ENCODE measurements around the gene CHAF1A. TPM values are rescaled to one million over a fixed set of nuclear protein-coding genes. Genes with fewer than 3 reads are reported as not detected.

The CHAF1A gene
- total and polyA plus RNA-seq, 4 donors = 1.0 to 20.8 (median 2.5) TPM

DNA sequence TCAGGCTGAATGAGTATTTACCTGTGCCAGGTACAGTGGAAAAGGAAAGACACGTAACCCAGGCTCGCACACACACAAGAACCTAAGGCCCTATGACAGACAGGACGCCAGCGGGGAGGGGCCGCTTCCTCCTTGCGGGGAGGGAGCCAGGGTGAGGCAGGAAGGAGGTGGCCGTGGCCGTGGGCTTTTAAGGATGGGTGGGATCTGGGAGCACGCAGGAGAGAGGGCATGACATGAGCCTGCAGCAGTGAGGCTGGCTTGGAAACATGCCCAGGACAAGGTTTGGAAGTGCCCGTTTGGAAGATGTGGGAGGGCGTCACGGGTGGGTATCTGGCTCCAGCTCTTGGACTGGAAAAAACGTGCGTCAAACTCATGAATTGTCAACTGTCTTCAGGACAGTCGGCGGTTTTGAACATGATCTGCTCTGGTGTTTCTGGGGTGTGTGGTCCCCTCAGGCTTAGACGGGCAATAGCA lies 22.1 kb upstream of the CHAF1A start (continued):
- no peak for TF ChIP-seq YY1 (IDR thresholded peaks at IDR 0.05)
- TF ChIP-seq JUND (IDR thresholded peaks at IDR 0.05) = no peak
- no peak for TF ChIP-seq RAD21 (IDR thresholded peaks at IDR 0.05)
- no peak for TF ChIP-seq NR2F2 (IDR thresholded peaks at IDR 0.05)
- TF ChIP-seq RXRA (IDR thresholded peaks at IDR 0.05) = no peak
- TF ChIP-seq HNF4A (conservative IDR thresholded peaks at IDR 0.05) = no peak
- no peak for TF ChIP-seq GABPA (IDR thresholded peaks at IDR 0.05 in 1 of 2, conservative IDR thresholded peaks at IDR 0.05 in 1 of 2)

DNA sequence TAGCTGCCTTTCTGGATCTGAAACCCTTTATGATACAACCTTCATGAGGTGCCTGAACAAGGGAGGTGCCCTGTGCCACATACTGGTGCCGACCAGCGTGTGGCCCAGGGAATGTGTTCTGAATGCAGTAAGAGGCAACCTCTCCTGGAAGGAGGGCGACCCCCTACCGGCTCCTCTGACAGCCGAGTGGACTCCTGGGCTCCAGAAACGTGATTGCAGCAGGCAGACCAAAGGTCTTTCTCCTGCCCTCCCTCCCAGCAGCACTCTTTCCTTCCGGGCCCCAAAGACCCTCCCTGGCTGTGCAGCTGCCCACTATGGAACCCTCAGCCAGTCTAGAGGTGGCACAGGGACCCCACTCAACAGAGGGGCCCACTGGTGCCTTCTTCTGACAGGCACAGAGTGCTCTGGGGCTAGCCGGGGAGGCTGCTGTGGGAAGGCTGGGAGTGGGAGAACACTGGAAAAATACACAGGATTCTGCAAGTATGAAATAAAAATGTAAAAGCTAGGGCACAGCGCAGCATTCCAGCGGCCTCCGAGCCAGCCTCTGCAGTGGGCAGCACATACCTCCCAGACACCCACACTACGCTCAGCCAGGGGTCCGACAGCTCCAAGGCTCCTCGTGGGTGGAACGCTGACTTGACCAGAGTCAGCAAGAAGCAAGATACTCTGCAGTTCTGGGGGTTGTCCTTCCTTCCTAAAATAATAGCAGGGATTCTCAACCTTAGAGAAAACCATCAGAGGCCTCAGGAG lies 17.0 kb upstream of the CHAF1A start:
- Histone ChIP-seq H3K27ac (ENCODE audit: low read depth in 1 of 2, low read length in 2 of 2) (peak overlapping the region in 1 of 2 donors; percentile 37), H3K27me3 (ENCODE audit: control insufficient read depth in 4 of 4, insufficient read depth in 4 of 4, low read length in 3 of 4) (no peaks in the 10 kb centered on the region), H3K4me1 (ENCODE audit: control insufficient read depth in 4 of 4, insufficient read depth in 4 of 4, low read length in 3 of 4) (peaks cover 16 to 56% (median 46%) of the 10 kb centered on the region in 4 donors), H3K36me3 (ENCODE audit: control insufficient read depth in 4 of 4, insufficient read depth in 3 of 4, low read depth in 1 of 4, low read length in 3 of 4) (peaks cover 0 to 5% (median 0%) of the 10 kb centered on the region in 4 donors), H3K9ac (ENCODE audit: low read depth in 1 of 2, low read length in 2 of 2) (no peak overlapping the region), H3K4me3 (ENCODE audit: low read depth in 1 of 3, low read length in 3 of 3) (no peak overlapping the region), H3K9me3 (ENCODE audit: control insufficient read depth in 4 of 4, low read length in 3 of 4) (no peaks in the 10 kb centered on the region)
- 66% methylated on average over 15 of the region's 15 CpGs for WGBS
- DNase-seq (ENCODE audit: low spot score) = no peak
- TF ChIP-seq RXRA (IDR thresholded peaks at IDR 0.05) (no peak), JUND (IDR thresholded peaks at IDR 0.05) (no peak), RAD21 (IDR thresholded peaks at IDR 0.05) (no peak), HNF4A (conservative IDR thresholded peaks at IDR 0.05) (peak; percentile 14 to 15), EGR1 (IDR thresholded peaks at IDR 0.05; ENCODE audit: low read depth in 2 of 2) (no peak)
- TF ChIP-seq, protein P1, sequence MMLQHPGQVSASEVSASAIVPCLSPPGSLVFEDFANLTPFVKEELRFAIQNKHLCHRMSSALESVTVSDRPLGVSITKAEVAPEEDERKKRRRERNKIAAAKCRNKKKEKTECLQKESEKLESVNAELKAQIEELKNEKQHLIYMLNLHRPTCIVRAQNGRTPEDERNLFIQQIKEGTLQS (IDR thresholded peaks at IDR 0.05) = no peak
- TF ChIP-seq, protein P2, sequence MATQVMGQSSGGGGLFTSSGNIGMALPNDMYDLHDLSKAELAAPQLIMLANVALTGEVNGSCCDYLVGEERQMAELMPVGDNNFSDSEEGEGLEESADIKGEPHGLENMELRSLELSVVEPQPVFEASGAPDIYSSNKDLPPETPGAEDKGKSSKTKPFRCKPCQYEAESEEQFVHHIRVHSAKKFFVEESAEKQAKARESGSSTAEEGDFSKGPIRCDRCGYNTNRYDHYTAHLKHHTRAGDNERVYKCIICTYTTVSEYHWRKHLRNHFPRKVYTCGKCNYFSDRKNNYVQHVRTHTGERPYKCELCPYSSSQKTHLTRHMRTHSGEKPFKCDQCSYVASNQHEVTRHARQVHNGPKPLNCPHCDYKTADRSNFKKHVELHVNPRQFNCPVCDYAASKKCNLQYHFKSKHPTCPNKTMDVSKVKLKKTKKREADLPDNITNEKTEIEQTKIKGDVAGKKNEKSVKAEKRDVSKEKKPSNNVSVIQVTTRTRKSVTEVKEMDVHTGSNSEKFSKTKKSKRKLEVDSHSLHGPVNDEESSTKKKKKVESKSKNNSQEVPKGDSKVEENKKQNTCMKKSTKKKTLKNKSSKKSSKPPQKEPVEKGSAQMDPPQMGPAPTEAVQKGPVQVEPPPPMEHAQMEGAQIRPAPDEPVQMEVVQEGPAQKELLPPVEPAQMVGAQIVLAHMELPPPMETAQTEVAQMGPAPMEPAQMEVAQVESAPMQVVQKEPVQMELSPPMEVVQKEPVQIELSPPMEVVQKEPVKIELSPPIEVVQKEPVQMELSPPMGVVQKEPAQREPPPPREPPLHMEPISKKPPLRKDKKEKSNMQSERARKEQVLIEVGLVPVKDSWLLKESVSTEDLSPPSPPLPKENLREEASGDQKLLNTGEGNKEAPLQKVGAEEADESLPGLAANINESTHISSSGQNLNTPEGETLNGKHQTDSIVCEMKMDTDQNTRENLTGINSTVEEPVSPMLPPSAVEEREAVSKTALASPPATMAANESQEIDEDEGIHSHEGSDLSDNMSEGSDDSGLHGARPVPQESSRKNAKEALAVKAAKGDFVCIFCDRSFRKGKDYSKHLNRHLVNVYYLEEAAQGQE (IDR thresholded peaks at IDR 0.05) = no peak

DNA sequence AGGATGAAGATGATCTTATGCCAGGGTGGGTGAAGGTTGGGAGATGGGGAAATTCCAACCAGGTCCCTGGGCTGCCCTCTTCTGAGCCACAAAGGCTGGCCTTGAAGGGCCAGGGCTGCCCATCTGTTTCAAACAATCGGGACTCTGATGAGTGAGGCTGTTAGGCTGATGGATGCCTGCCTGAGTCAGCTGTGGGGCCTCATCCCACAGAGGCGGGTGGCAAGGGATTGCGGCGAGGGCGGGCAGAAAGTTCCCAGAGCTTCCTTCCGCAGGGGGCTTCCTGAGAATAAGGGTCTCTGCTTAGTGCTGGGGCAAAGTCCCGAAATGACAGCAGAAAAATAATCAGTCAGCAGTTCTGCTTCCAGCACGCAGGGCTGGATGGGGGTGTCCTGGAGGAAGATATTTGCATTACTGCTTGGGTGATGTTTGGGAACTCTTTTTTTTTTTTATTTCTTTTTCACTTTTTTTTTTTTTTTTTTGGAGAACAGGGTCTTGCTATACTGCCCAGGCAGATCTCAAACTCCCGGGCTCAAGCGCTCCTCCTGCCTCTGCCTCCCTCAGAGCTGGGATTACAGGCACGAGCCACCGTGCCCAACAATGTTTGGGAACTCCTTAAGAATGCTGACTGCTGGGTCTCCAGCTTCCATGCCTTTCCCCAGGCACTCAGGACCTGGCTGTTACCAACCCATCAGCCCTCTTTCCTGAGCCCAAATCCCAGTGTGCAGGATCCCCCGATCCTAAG lies 16.2 kb upstream of the CHAF1A start:
- 80% methylated on average over 13 of the region's 13 CpGs for WGBS
- H3K27me3 ChIP-seq (ENCODE audit: control insufficient read depth in 4 of 4, insufficient read depth in 4 of 4, low read length in 3 of 4) = no peaks in the 10 kb centered on the region
- peak overlapping the region in 1 of 2 donors; percentile 37 for H3K27ac ChIP-seq (ENCODE audit: low read depth in 1 of 2, low read length in 2 of 2)
- peaks cover 0 to 5% (median 0%) of the 10 kb centered on the region in 4 donors for H3K36me3 ChIP-seq (ENCODE audit: control insufficient read depth in 4 of 4, insufficient read depth in 3 of 4, low read depth in 1 of 4, low read length in 3 of 4)
- no peak for TF ChIP-seq JUND (IDR thresholded peaks at IDR 0.05)
- no peak for TF ChIP-seq NR2F2 (IDR thresholded peaks at IDR 0.05)
- TF ChIP-seq YY1 (IDR thresholded peaks at IDR 0.05) = no peak
- TF ChIP-seq, protein P3, sequence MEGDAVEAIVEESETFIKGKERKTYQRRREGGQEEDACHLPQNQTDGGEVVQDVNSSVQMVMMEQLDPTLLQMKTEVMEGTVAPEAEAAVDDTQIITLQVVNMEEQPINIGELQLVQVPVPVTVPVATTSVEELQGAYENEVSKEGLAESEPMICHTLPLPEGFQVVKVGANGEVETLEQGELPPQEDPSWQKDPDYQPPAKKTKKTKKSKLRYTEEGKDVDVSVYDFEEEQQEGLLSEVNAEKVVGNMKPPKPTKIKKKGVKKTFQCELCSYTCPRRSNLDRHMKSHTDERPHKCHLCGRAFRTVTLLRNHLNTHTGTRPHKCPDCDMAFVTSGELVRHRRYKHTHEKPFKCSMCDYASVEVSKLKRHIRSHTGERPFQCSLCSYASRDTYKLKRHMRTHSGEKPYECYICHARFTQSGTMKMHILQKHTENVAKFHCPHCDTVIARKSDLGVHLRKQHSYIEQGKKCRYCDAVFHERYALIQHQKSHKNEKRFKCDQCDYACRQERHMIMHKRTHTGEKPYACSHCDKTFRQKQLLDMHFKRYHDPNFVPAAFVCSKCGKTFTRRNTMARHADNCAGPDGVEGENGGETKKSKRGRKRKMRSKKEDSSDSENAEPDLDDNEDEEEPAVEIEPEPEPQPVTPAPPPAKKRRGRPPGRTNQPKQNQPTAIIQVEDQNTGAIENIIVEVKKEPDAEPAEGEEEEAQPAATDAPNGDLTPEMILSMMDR (IDR thresholded peaks at IDR 0.05; ENCODE audit: low read depth, low read length, missing input control) = no peak
- no peak for TF ChIP-seq HNF4A (conservative IDR thresholded peaks at IDR 0.05)
- TF ChIP-seq SP1 (IDR thresholded peaks at IDR 0.05) = no peak
- no peaks in the 10 kb centered on the region for H3K9me3 ChIP-seq (ENCODE audit: control insufficient read depth in 4 of 4, low read length in 3 of 4)
- H3K9ac ChIP-seq (ENCODE audit: low read depth in 1 of 2, low read length in 2 of 2) = no peak overlapping the region
- no peak overlapping the region for H3K4me3 ChIP-seq (ENCODE audit: low read depth in 1 of 3, low read length in 3 of 3)
- H3K4me1 ChIP-seq (ENCODE audit: control insufficient read depth in 4 of 4, insufficient read depth in 4 of 4, low read length in 3 of 4) = peaks cover 18 to 62% (median 53%) of the 10 kb centered on the region in 4 donors
- DNase-seq (ENCODE audit: low spot score) = no peak
